Heart right ventricle (tissue), 16 donors: Measurements from ENCODE around the gene PNPO. TPM values are rescaled to one million over a fixed set of nuclear protein-coding genes. Genes with fewer than 3 reads are reported as not detected.
A peak's percentile ranks its signal among the peaks of the same experiment; 100 is the strongest.

ENCODE experiments used
- ATAC-seq, 8 donors: fragments of 200-7000 bp; cut with Tn5 transposase; one replicate each; pipeline ENCODE4 v1.9.1; 2020; ENCODE audit warnings: mild to moderate bottlenecking in 8 of 8, moderate library complexity in 8 of 8, moderate number of reproducible peaks in 1 of 8
- DNase-seq, 2 donors: peaks; one replicate each; pipeline ENCODE4 v3.0.0-alpha.2; 2020
- H3K27ac ChIP-seq, 10 donors: fragments of 200-600 bp; sonication (generic) in 2 of 10; one replicate each; pipeline versions ENCODE4 v1.5.0 to v1.8.0; 2020 to 2022; ENCODE audit warnings: mild to moderate bottlenecking in 3 of 10
- H3K27me3 ChIP-seq, 7 donors: fragments of 200-600 bp; one replicate each; pipeline ENCODE4 v1.8.0; 2021 to 2022; ENCODE audit warnings: mild to moderate bottlenecking in 2 of 7
- H3K36me3 ChIP-seq, 9 donors: fragments of 200-600 bp; sonication (generic) in 1 of 9; one replicate each; pipeline versions ENCODE4 v1.5.0 to v1.8.0; 2020 to 2022; ENCODE audit warnings: mild to moderate bottlenecking in 2 of 9
- H3K4me1 ChIP-seq, 9 donors: fragments of 200-600 bp; sonication (generic) in 1 of 9; one replicate each; pipeline versions ENCODE4 v1.5.0 to v1.8.0; 2020 to 2022; ENCODE audit warnings: mild to moderate bottlenecking in 4 of 9
- H3K4me3 ChIP-seq, 10 donors: fragments of 200-600 bp; sonication (generic) in 2 of 10; one replicate each; pipeline versions ENCODE4 v1.5.0 to v1.8.0; 2020 to 2022; ENCODE audit warnings: mild to moderate bottlenecking in 7 of 10, moderate library complexity in 2 of 10
- H3K9me3 ChIP-seq, 11 donors: fragments of 200-600 bp in 10 of 11; sonication (generic) in 2 of 11; one replicate each; pipeline versions ENCODE4 v1.5.0 to v1.8.0; 2013 to 2022; ENCODE audit warnings: mild to moderate bottlenecking in 2 of 11, control low read depth in 1 of 11, moderate library complexity in 1 of 11
- WGBS, 2 donors: extraction: QIAGEN DNeasy Blood & Tissue Kit; methylation state at CpG; one replicate each; pipeline ENCODE4 v1.1.7; 2013; ENCODE audit warnings: inconsistent platforms in 1 of 2; 5-methylcytosine and 5-hydroxymethylcytosine counted together
- intact Hi-C, 10 donors: fragments of 100-400 bp; cut with DNase I; formaldehyde crosslinking; loops; one replicate each; pipeline versions ENCODE4 v1.11.1 to v1.14.2; 2022
- polyA plus RNA-seq, 2 donors: library from polyadenylated mRNA; stranded (reverse); fragments of 200-250 nt; gene quantifications; one replicate each; pipeline ENCODE4 v1.2.3, GENCODE V29; 2013
- total RNA-seq, 10 donors: library from RNA; stranded (reverse); fragmentation: NEBNext Ultra II Directional in 3 of 10; extraction: Animal tissue kit (Norgen Biotek cat#: 25700) in 3 of 10; gene quantifications; one replicate each; pipeline versions ENCODE4 v1.2.1 to v1.2.4, GENCODE V29; 2021 to 2023
- TF ChIP-seq, protein P1 (sequence below), 9 donors: fragments of 200-600 bp; sonication (generic) in 2 of 9; IDR thresholded peaks; one replicate each; pipeline versions ENCODE4 v1.5.0 to v1.8.0; 2021 to 2022; ENCODE audit warnings: antibody characterized with exemption in 9 of 9, mild to moderate bottlenecking in 5 of 9, moderate library complexity in 1 of 9
- donor health status: Arrhythmogenic right ventricular cardiomyopathy.
- donor health status: ischemic (EF 13 %, LVEDD 7.1; RV severe dilation, severe dysfunction).
- donor health status: healthy with polysubstance abuse.
- donor health status: DM: no; HTN: yes; CAD: no.
- donor health status: DM: no; HTN: no; CAD: no.
- donor health status: ischemic (EF 25% LVEDD 6.9; RV normal size, moderate dysfunction).
- donor health status: ischemic (EF 25% LVEDD 5.7; RV mildly dilated, moderate dysfunction).
- donor health status: healthy.
- donor health status: DM: yes; HTN: yes; CAD: no.
- donor health status: Ischemic cardiomyopathy.
- donor health status: ischemic (EF 35%, LVEDD 5.7; RV mildly dilated, moderate dysfunction).
- donor health status: nonischemic (EF 11% LVEDD 7.7; RV severe dilation, severe dysfunction).
- donor health status: DM: yes; HTN: yes; CAD: no.
- donor health status: PGD.
- donor health status: ischemic (EF 29% LVEDD 5.4; RV normal size, mild dysfunction).
- donor health status: nonischemic (EF 23%, LVEDD 6.1; RV moderate dilation, normal function).

The PNPO gene
- total and polyA plus RNA-seq, 12 donors, result 9.5 to 37.0 (median 29.9) TPM

- ATAC-seq, result no peak
- peaks cover 0 to 91% (median 34%) of the 10 kb centered on the region in 9 donors for H3K36me3 ChIP-seq
- H3K27me3 ChIP-seq, result no peaks in the 10 kb centered on the region
- no peak overlapping the region for H3K4me3 ChIP-seq
- no peak for DNase-seq
- H3K27ac ChIP-seq, result no peak overlapping the region
- peaks cover 0 to 22% (median 8%) of the 10 kb centered on the region in 9 donors for H3K4me1 ChIP-seq
- TF ChIP-seq, protein P1, sequence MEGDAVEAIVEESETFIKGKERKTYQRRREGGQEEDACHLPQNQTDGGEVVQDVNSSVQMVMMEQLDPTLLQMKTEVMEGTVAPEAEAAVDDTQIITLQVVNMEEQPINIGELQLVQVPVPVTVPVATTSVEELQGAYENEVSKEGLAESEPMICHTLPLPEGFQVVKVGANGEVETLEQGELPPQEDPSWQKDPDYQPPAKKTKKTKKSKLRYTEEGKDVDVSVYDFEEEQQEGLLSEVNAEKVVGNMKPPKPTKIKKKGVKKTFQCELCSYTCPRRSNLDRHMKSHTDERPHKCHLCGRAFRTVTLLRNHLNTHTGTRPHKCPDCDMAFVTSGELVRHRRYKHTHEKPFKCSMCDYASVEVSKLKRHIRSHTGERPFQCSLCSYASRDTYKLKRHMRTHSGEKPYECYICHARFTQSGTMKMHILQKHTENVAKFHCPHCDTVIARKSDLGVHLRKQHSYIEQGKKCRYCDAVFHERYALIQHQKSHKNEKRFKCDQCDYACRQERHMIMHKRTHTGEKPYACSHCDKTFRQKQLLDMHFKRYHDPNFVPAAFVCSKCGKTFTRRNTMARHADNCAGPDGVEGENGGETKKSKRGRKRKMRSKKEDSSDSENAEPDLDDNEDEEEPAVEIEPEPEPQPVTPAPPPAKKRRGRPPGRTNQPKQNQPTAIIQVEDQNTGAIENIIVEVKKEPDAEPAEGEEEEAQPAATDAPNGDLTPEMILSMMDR (IDR thresholded peaks at IDR 0.05), result no peak
- WGBS, 2 donors, result 95% methylated on average over 20 of the region's 20 CpGs
- H3K9me3 ChIP-seq, result no peaks in the 10 kb centered on the region
- intact Hi-C loops, result no loop called here
Observed at GRCh38 chr17:47927821-47928400, 13.5 kb upstream of the PNPO start.

GRCh38 chr17:47928415-47928814 is 13.0 kb upstream of the PNPO start:
- H3K36me3 ChIP-seq, result peaks cover 0 to 89% (median 29%) of the 10 kb centered on the region in 9 donors
- TF ChIP-seq, protein P1 (IDR thresholded peaks at IDR 0.05), result no peak
- WGBS, 2 donors, result 85 to 91% methylated on average over 2 of the region's 2 CpGs
- intact Hi-C loops, result no loop called here
- H3K27me3 ChIP-seq, result no peaks in the 10 kb centered on the region
- H3K4me3 ChIP-seq, result no peak overlapping the region
- no peak for DNase-seq
- H3K9me3 ChIP-seq, result no peaks in the 10 kb centered on the region
- H3K4me1 ChIP-seq, result peaks cover 0 to 22% (median 8%) of the 10 kb centered on the region in 9 donors
- H3K27ac ChIP-seq, result peak overlapping the region in 5 of 10 donors; percentile 51 to 73 (median 67)
- no peak for ATAC-seq

- Histone ChIP-seq H3K27ac (peak overlapping the region in 9 of 10 donors; percentile 25 to 73 (median 55)), H3K9me3 (no peaks in the 10 kb centered on the region), H3K27me3 (no peaks in the 10 kb centered on the region), H3K36me3 (peaks cover 0 to 79% (median 20%) of the 10 kb centered on the region in 9 donors), H3K4me1 (peaks cover 0 to 22% (median 8%) of the 10 kb centered on the region in 9 donors), H3K4me3 (no peak overlapping the region)
- TF ChIP-seq, protein P1 (IDR thresholded peaks at IDR 0.05), result no peak
- 67 to 72% methylated on average over 10 of the region's 10 CpGs for WGBS, 2 donors
- DNase-seq (peak in 1 of 2 donors; percentile 31), ATAC-seq (peak; percentile 57 to 87 (median 69))
- intact Hi-C loops, result no loop called here
Observed at GRCh38 chr17:47929218-47930000, 12.0 kb upstream of the PNPO start.

DNA sequence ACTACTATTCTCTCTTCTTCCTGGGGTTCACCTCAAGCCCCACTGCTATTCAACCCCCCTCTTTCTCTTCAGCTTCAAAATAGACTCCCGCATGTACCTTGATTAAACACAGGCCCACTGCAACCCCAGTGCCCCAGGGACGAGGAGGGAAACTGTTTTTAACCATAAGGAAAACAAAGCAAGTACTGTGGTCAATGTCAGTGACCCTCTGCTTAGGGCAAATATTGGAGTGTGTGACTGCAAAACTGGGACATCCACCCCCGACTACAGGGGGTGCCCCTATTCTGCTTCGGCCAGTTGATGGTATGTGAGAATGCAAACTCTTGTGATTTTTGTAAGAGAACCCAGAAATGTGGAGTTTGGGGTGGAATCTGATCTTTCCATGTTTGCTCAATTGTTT is 9.5 kb upstream of the PNPO start:
- intact Hi-C loops, result no loop called here
- DNase-seq, result no peak
- no peak for ATAC-seq
- no peak overlapping the region for H3K4me3 ChIP-seq
- no peaks in the 10 kb centered on the region for H3K27me3 ChIP-seq
- H3K27ac ChIP-seq, result no peak overlapping the region
- no peaks in the 10 kb centered on the region for H3K9me3 ChIP-seq
- peaks cover 0 to 54% (median 0%) of the 10 kb centered on the region in 9 donors for H3K36me3 ChIP-seq
- TF ChIP-seq, protein P1 (IDR thresholded peaks at IDR 0.05), result no peak
- H3K4me1 ChIP-seq, result peaks cover 0 to 22% (median 8%) of the 10 kb centered on the region in 9 donors
- WGBS, 2 donors, result 83 to 85% methylated on average over 4 of the region's 4 CpGs
